NOMO-1 treated with DMSO at 0.1 percent for 48 hours (cell line): ENCODE results near the gene PSPN.

ENCODE experiments used
- DNase-seq: peaks from one replicate; lab custom pipeline; 2025; ENCODE audit not compliant: unreplicated experiment; lab: John Stamatoyannopoulos, UW

The PSPN gene, protein sequence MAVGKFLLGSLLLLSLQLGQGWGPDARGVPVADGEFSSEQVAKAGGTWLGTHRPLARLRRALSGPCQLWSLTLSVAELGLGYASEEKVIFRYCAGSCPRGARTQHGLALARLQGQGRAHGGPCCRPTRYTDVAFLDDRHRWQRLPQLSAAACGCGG

DNA sequence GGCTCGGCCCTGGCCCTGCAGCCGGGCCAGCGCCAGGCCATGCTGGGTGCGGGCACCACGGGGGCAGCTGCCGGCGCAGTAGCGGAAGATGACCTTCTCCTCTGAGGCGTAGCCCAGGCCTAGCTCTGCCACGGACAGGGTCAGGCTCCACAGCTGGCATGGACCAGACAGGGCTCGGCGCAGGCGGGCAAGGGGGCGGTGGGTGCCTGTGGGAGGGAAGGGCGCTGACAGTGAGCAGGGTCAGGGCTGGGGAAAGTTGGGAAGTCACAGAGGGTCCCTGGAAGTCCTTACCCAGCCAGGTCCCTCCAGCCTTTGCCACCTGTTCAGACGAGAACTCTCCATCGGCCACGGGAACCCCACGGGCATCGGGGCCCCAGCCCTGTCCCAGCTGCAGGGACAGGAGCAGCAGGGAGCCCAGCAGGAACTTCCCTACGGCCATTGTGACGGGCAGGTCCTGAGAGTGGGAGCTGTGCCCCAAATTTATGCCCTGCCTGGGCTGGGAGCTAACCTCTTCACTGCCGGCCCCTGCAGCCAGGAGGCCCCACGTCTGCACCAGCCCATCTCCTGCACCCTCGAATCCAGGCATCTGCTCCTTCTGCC lies at the start of gene PSPN:
TSS of gene PSPN (minus strand) at position 523 of the 600 bp plus-strand sequence. CDS start at position 439, 84 bp downstream.
- DNase-seq = no peak

DNA sequence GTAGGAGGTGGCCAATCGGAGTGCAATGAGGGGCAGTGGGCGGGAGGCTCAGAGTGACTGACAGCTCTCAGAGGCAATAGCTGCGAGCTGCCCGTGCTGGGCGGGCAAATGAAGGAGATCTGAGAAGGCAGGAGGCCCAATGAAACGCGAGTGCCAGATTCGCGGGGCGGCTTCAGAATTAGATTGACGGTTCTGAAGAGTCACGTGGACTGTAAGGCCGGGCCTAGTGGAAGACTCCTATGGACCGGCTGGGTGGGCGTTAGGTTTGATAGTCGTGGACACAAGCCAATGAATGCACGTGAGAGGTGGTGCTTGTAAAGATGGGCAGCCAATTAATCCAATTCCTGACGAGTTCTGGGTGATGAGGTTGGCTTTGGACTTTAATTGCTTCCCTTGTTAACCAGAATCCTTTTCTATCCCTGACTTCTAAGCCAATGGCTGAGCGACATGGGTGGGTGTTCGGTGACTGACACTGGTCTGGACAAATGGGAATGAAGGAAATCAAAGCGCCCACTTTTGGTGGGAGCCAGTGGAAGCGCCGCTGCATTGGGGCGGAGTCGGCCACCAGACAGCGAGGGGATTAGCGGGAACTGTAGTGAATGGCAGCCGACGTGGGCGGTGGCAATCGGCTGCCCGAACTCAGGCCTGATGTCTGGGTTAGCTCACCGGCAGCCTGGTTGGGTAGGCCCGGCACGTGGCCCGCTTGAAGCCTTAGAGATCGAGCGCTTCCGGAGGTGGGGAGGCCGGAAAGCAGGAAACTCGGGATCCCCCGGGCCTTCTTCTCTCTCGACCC lies 49.4 kb upstream of the PSPN start:
- DNase-seq = peak; percentile 100

DNA sequence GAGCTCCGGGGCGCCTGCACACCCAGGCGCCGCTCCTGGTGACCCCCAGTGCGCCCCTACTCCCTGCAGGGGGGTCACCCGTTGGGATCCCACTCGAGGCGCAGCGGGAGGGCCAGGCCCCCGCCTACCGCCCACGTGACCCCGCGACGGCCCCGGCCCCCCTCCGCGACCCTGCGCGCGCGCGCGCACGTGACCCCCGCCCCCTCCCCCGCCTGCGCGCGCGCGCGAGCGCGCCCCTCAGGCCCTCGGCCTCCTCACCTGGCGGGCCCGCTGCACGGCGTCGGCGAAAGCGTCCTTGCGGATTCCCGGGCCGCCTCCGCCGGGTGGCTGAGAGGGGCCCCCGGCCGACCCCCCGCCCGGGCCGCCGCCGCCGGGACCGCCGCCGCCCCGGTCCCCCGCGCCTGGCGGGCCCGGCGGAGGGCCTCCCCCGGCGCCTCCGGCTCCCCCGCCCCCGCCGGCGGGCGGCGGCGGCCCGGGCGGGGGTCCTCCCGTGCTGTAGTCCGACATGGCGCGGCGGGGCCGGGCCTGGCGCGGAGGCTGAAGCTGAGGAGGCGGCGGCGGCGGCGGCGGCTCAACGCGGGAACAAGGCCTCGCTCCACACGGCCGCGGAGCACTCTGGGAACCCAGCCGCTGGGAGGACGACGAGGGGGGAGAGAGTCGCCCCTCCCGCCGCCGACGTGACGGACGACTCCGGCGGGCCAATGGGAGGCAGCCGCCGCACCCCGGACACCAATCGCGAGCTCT lies 48.6 kb upstream of the PSPN start, which contains the start of gene KHSRP:
TSS of gene KHSRP (minus strand) at position 617 of the 744 bp plus-strand sequence. CDS start at position 507, 110 bp downstream.
- no peak for DNase-seq

DNA sequence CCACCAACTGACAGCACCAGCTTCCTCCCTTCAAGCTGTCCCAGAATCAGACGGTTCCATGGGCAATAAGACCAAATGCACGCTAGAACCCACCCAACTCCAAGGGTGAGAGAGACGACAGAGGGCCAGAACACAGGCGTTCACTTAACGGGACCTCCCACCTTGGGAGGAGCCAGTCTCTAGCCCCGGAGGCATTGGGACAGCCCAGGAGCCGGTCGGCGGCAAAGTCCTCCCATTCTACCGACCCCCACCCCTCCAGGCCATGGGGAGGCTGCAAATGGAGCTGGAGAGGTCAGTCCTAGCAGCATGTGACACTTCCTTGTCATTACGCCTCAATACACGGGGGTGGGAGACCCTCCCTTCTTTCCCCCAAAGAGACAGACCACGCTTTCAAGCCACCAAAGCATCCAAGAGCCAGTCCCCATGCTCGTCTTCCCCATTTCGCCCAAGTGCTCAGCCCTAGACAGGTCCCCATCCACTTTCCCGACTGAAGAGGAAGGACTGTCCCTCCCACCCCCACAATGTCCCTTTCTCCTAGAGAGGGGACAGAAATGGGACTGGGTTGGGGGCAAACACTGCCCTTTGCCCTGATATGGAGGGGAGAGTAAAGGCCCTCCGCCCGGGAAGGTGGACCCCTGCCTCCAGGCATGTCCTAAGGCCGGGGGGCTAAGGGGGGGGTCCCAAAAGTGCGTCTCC lies 47.9 kb upstream of the PSPN start:
- peak; percentile 28 for DNase-seq

DNA sequence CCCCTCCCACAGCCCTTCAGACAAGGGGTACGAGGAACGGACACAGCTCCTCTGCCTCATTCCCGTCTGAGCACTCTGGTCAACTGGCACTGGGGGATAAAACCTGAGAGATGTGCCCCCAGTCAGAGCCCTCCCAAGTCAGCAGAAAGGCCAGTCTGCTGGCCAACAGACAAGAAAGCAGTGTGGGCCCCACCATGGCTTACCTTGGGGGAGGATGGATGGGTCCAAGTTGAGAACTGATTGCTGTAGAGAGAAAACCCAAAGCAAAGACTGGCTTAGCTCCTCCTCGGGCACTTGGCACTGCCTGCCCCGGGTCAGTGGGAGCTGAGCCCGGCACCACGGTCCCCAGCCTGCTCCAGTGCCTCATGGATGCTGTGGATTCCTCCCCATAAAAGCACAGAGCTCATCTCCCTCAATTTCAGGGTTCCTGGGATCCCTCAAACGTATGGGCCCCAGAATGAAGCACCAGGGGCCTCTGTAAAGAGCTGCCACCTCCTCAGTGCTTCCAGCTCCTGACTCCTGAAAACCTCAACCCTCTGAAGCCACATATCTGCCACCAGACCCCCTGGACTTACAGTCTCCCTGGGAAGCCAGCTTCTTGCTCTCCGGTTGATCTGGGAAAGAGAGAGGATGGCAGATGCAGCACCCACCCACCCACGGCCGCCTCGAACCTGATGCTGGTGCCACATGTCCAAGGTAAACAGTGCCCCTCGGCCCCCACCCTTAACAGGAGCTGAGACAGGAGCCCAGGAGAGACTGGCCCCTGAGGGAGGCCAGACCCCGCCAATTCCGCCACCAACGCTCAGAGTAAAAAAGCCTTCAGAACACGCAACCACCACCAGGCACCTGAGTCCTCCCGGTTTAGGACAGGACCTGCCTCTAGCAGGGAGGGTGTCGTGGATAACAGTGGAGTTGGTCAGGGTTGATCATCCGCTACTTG lies 45.6 kb upstream of the PSPN start:
- DNase-seq = no peak

DNA sequence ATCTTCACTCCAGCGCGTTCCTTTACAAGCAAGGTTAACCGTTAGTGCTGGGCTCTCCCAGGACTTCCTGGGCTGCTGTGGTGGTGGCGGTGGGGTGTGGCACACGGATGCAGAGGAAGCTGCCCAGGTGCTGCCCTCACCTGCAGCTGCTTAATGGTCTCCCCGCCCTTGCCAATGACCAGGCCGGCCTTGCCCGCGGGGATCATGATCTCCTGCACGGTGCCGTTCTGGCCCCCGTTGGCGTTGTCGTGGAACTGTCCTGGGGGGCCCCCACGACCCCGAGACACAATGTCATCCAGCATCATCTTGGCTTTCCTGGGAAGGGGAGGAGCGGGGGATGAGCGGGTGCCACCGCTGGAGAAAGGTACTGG lies 42.8 kb upstream of the PSPN start:
- DNase-seq = no peak

DNA sequence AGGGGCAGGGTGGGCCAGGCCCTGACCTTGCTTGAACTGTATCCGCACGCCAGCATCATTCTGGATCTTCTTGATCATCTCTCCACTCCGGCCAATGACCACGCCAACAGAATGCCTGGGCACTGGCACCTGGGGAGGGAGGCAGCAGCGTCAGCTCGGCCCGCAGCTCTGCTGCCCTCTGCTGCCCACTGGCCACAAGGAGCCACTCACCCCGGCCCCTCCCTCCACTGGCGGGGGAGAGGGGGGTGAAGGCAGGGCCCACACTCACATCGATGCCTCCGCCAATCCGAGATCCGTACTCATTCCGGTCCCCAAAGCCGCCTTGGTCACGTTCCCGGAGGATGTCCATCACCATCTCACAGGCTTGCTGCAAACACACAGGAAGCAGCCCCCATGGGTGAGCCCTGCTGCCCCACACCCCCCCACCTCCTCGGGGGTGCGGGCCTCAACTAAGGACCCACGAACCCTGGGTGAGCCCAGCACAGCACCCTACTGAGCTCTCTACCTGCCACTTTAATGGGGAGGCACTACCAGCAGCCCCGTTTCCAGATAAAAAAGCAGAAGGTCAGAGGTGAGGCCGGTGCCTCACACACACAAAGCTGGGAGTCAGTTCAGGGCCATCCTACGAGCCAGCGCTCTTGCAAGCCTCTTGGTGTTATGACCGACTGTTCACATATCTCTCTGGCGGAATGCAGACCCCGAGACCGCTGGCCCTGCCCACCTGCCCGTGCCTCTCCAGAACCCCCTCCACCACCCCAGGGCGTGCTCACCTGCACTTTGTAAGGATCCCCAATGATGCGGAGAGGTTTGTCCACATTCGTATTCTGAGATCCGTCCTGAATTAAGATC lies 42.2 kb upstream of the PSPN start:
- DNase-seq = no peak

DNA sequence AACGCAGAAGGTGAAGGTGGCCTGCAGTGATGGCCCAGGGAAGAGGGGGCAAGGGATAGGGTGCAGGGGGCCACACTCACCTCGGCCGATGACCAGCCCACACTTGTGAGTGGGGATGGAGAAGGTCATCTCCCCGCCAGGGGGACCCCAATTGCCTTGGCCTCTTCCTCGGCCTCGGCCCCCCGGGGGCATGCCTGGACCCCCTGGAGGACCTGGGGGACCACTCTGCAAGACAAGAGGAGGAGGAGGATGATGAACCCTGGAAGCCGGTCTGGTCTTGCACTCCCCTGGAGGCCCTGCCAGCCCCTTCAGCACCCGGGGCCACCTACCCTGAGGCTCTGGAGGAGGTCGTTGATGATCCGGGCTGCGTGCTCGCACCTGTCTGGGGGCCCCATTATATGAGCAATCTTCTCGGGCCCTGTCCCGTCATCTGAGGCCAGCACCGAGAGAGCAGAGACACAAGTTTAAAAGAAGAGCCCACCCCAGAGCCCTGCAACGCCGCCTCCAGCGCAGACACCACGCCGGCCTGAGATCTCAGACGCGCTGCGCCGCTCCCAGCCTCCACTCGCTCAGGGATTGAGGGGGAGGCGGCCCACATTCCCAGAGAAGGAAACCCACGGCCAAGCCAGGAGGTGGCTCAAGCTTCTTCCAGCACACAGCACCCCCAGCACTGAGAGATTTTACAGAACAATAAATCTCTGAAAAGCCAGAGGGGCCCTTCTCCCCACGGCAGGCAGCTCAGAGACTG lies 41.1 kb upstream of the PSPN start:
- DNase-seq = no peak

DNA sequence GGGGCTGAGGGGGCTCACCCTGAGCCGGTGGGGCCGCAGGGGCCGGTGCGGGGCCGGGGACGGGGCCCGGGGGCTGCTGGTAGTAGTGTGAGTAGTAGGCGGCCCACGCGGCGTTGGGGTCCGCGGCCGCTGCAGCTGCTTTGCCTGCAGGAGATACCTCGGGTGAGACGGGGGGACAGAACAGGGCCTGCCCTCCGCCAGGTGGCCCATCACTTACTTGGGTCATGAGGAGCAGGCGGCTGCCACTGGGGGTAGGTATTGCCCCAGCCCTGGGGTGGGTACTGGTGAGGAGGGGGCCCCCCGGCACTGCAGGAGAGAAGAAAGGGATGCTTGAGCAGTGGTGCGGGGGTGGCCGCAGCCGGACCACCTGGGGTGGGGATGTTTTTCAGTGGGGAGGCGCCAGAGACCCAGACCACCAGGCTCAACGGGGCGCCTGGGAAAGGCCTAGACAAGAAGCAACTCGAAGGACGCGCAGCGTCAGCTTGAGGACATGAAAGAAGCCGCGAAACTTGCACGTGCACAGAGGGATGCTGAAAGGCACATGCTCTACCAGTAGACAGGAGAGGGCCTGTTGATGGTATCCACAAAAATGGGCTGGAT lies 40.0 kb upstream of the PSPN start:
- DNase-seq = no peak

DNA sequence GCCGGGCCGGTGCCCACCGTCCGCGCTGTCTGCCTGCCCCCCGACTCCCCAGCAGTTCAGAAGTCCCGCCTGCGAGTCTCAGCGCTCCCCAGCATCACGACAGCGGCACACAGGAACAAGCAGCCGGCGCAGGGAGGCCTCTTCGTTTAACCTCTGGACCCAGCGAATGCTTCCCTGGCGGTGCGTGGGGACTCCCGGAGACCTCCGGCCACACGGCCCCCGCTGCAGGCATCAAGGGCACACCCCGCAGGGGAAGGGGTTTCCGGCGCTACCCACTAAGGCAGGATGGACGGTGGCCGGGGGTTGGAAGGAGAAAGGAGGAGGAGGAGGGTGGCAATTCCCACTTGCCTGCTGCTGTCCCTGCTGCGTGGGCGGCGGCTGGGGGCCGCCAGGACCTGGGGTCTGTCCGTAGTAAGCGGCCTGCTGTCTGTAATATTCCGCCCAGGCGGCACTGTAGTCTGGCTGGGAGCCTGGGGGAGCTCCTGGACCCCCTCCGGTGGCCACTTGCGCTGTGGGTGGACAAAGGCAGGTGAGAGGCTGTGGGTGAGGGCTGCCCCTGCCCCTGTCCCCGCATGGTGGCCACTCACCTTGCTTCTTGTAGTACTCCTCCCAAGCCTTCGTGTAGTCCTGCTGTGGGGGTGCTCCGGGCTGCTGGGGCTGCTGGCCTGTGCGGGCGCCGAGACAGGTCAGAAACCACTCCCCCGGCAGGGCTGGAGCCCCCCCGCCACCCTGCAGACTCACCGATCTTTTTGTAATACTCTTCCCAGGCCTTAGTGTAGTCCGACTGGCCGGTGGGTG lies 39.3 kb upstream of the PSPN start:
- DNase-seq = no peak

DNA sequence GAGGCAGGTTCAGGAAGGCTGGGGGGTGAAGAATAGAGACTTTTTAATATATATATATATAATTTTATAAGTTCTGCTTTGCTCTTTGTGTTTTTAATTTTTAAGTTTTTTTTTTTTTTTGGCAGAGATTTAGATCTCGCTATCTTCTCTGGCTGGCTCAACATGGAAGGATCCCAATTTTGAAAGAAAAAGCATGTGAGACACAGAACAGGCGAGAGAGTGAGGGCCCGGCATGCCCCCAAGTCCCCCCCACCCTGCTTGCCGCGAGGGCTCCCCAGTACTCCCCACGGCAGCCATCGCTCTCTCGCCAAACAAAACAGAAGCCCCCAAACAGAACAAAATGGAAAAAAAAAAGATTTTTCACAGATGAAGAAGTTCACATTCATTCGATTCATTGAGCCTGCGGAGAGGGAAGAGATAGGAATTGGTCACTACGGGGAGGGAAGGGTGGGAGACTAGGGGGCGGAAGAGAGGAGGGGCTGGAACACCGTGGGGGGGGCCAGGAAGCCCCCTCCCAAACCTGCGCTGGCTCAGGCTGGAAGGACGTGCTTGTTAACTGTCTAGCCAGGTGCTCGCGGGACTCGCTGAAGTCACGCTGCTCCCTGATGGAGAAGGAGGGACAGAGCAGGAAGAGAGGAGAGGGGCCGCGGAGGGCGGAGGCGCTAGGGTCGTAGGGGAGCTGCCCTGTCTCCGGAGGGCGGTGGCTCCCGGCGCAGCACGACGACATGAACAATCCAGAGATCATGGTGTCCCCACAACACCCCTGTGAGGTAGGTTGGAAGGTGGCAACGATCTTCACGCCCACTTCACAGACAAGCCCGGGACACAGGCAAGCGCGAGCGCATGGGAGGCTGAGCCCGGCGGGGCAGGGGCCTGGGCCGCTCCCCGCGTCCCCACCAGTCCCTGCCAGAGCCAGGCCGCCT lies 38.2 kb upstream of the PSPN start:
- no peak for DNase-seq

DNA sequence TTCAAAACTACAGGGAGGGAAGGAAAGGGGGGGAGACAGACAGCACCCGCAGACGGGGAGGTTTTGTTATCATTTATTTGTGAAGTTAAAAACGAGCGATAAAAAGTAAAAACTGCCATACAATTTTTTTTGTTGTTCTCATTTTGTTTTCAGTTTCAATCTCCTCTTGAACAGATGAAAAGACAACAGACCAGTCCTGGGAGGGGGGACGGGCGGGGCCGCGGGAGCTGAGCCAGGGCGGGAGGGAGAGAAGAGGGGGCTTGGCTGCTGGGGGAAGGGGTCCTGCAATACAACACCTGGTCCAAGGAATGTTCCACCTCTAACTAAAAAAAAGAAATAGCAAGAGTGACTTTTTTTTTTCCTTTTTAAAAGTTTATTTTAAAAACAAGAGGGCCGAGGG lies 37.6 kb upstream of the PSPN start:
- no peak for DNase-seq

DNA sequence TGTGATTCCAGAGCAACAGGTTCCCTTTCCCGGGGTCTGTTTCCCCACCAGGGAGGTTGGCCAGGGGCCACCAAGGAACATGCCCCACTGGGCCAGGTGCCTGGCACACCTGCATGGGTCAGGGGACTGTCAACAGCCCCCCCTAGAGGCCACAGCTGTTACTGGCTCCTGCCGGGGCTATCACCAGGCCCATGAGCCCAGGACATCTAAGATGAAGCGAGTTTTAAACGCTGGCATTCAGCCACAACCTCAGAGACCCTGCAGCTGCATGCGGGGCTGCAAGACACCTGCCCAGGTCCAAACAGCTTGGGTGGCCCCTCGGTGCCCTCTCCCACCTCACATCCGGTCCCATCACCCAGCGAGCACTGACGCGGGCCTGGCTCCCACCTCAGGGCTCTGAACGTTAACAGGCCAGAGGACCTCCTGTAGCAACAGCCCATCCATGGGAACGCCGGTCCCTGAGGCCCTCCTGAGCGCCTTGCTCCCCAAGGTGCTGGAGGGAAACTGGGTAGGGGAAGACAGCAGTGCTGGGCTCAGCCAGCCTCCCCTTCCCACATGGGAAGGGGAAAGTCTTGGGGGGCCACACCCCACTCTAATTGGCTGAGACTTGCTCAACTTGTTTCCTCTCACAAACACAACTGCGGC lies 36.8 kb upstream of the PSPN start:
- no peak for DNase-seq

DNA sequence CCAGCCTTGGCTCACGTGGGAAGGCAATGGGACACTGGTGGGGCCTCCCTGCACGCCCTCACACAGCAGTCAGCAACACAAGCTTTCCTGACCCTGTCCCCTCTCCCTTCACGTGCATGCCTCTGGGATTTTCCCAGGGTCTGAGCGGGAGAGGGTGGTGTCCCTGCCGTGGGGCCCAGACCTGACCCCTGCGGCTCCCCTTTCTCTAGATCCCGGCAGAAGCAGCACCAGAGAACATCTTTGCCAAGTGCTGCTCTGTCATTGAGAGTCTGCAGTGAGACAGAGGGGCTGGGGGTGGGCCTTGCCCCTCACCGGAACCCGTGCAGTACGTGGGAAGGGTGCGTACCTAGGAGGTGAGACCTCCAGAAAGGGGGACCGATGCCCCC lies 36.3 kb upstream of the PSPN start:
- no peak for DNase-seq

DNA sequence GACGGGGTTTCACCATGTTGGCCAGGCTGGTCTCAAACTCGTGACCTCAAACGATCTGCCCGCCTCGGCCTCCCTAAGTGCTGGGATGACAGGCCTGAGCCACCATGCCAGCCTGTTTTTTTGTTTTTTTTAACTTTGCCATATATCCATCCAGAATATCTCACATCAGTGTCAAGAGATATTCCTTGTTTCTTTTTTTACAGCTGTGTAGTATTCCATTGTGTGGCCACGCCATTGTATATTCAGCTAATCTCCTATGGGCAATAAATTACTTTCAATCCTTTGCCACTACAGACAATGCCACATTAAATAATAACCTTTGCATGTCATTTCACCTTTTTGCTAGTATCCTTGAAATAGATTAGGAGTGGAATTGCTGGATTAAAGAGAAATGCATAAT lies 33.6 kb upstream of the PSPN start:
- no peak for DNase-seq

DNA sequence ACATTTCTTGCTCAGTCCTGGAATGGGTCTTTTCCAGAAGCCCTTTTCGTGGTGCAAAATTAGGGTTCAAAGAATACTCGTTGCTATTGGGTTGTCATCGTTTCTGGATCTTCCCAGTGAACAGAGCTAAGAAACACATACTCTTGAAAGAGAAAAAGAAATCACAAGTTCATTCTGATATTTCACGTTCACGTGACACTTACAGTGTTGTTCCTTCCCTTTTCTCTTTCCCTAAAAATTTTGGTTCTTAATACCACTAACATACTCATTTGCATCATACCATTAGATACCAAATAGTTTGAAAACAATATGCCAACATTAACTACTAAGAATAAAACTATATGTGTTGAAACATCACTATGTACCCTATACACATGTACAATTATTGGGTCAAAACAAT lies 30.7 kb upstream of the PSPN start:
- no peak for DNase-seq
